ENCODE data around the gene DACH1. TPM values are rescaled to one million over a fixed set of nuclear protein-coding genes. Genes with fewer than 3 reads are reported as not detected.

DACH1 gene
- total RNA-seq, 4 donors from 2014 or later: 1.5 to 17.3 (median 3.3) TPM

DNA sequence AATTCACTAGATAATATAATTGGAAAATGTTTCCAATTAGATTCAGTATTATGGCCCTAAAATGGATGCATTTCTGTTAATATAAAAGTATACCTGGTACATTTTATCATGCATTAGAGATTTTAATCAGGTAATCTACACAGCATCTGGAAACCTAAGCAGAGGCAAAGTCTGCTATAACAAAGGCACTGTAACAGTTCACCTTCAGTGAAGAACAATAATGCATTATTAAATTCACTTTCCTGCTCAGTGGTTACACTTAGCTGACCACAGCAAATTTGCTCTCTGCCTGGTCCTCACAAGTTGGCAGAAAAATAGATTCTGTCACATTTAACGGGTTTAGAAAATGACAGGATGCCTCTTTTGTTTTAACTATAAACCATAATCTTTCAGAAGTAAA, 326.9 kb downstream of the DACH1 start:
- in situ Hi-C loops (cut with MboI; ENCODE audit: low pct_ligation_motif_present in 1 of 4, low pct_unique_long_range_greater_than_20kb in 1 of 4, low sequenced_read_pairs in 3 of 4): no loop called here

GRCh38 chr13:71536201-71536600, 330.8 kb downstream of the DACH1 start:
- Histone ChIP-seq H3K4me1 (no peaks in the 10 kb centered on the region), H3K27ac (no peak overlapping the region), H3K4me3 (no peak overlapping the region), H3K36me3 (no peaks in the 10 kb centered on the region), H3K9me3 (no peaks in the 10 kb centered on the region), H3K27me3 (no peaks in the 10 kb centered on the region)
- WGBS, 2 donors (ENCODE audit: low coverage in 1 of 2): 85 to 100% methylated on average over 2 of the region's 2 CpGs
- in situ Hi-C loops (cut with MboI; ENCODE audit: low pct_ligation_motif_present in 1 of 4, low pct_unique_long_range_greater_than_20kb in 1 of 4, low sequenced_read_pairs in 3 of 4): no loop called here
- TF ChIP-seq, protein P1, sequence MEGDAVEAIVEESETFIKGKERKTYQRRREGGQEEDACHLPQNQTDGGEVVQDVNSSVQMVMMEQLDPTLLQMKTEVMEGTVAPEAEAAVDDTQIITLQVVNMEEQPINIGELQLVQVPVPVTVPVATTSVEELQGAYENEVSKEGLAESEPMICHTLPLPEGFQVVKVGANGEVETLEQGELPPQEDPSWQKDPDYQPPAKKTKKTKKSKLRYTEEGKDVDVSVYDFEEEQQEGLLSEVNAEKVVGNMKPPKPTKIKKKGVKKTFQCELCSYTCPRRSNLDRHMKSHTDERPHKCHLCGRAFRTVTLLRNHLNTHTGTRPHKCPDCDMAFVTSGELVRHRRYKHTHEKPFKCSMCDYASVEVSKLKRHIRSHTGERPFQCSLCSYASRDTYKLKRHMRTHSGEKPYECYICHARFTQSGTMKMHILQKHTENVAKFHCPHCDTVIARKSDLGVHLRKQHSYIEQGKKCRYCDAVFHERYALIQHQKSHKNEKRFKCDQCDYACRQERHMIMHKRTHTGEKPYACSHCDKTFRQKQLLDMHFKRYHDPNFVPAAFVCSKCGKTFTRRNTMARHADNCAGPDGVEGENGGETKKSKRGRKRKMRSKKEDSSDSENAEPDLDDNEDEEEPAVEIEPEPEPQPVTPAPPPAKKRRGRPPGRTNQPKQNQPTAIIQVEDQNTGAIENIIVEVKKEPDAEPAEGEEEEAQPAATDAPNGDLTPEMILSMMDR (IDR thresholded peaks at IDR 0.05): no peak
- TF ChIP-seq POLR2A (IDR thresholded peaks at IDR 0.05) (no peak), POLR2AphosphoS5 (IDR thresholded peaks at IDR 0.05) (no peak), EP300 (IDR thresholded peaks at IDR 0.05; ENCODE audit: low read depth) (no peak)
- intact Hi-C loops (cut with DNase I; ENCODE audit: low total_unique reads): no loop called here
- DNase-seq: no peak

More for the DNA sequence above, 326.9 kb downstream of the DACH1 start:
- no peak overlapping the region for H3K4me3 ChIP-seq
- no peaks in the 10 kb centered on the region for H3K27me3 ChIP-seq
- no peak overlapping the region for H3K27ac ChIP-seq
- no peak for DNase-seq
- 80 to 82% methylated on average over 1 of the region's 1 CpG for WGBS, 2 donors (ENCODE audit: low coverage in 1 of 2)
- no peaks in the 10 kb centered on the region for H3K9me3 ChIP-seq
- no peaks in the 10 kb centered on the region for H3K4me1 ChIP-seq
- intact Hi-C loops (cut with DNase I; ENCODE audit: low total_unique reads): no loop called here
- TF ChIP-seq EP300 (IDR thresholded peaks at IDR 0.05; ENCODE audit: low read depth): no peak
- TF ChIP-seq POLR2AphosphoS5 (IDR thresholded peaks at IDR 0.05): no peak
- TF ChIP-seq, protein P1 (IDR thresholded peaks at IDR 0.05): no peak
- TF ChIP-seq POLR2A (IDR thresholded peaks at IDR 0.05): no peak
- H3K36me3 ChIP-seq: no peaks in the 10 kb centered on the region

GRCh38 chr13:71524613-71525304, 342.2 kb downstream of the DACH1 start:
- no peaks in the 10 kb centered on the region for H3K27me3 ChIP-seq
- in situ Hi-C loops (cut with MboI; ENCODE audit: low pct_ligation_motif_present in 1 of 4, low pct_unique_long_range_greater_than_20kb in 1 of 4, low sequenced_read_pairs in 3 of 4): no loop called here
- WGBS, 2 donors (ENCODE audit: low coverage in 1 of 2): 73 to 81% methylated on average over 16 of the region's 16 CpGs

DNA sequence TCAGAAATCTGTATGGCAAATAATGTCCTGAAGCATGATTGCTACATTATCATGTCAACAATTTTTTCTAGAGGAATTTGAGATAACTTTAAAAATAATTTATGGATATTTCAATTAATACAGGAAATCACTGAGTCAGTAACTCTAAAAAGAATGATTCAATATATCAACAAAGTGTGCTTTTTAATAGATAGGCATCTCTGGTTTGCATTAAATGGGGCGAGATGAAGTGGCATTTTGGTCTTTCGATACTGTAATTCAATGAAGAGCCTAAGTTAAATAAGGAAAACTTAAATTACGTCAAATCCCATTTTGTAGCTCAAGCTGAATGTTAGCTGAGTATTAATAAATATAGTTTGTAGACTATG, 342.8 kb downstream of the DACH1 start:
- intact Hi-C loops (cut with DNase I; ENCODE audit: low total_unique reads): no loop called here
- no peak for DNase-seq
- WGBS, 2 donors (ENCODE audit: low coverage in 1 of 2): 77 to 86% methylated on average over 3 of the region's 3 CpGs

More at GRCh38 chr13:71524613-71525304, 342.2 kb downstream of the DACH1 start:
- H3K4me1 ChIP-seq: no peaks in the 10 kb centered on the region
- intact Hi-C loops (cut with DNase I; ENCODE audit: low total_unique reads): no loop called here
- no peak for TF ChIP-seq EP300 (IDR thresholded peaks at IDR 0.05; ENCODE audit: low read depth)
- TF ChIP-seq POLR2A (IDR thresholded peaks at IDR 0.05): no peak
- TF ChIP-seq POLR2AphosphoS5 (IDR thresholded peaks at IDR 0.05): no peak
- DNase-seq: no peak
- H3K27ac ChIP-seq: no peak overlapping the region
- no peaks in the 10 kb centered on the region for H3K36me3 ChIP-seq
- no peaks in the 10 kb centered on the region for H3K9me3 ChIP-seq
- no peak overlapping the region for H3K4me3 ChIP-seq

More for the DNA sequence above, 342.8 kb downstream of the DACH1 start:
- no peak overlapping the region for H3K4me3 ChIP-seq
- H3K4me1 ChIP-seq: no peaks in the 10 kb centered on the region
- H3K36me3 ChIP-seq: no peaks in the 10 kb centered on the region
- no peak for TF ChIP-seq EP300 (IDR thresholded peaks at IDR 0.05; ENCODE audit: low read depth)
- TF ChIP-seq, protein P1 (IDR thresholded peaks at IDR 0.05): no peak
- TF ChIP-seq POLR2AphosphoS5 (IDR thresholded peaks at IDR 0.05): no peak
- no peak for TF ChIP-seq POLR2A (IDR thresholded peaks at IDR 0.05)
- H3K27me3 ChIP-seq: no peaks in the 10 kb centered on the region
- in situ Hi-C loops (cut with MboI; ENCODE audit: low pct_ligation_motif_present in 1 of 4, low pct_unique_long_range_greater_than_20kb in 1 of 4, low sequenced_read_pairs in 3 of 4): no loop called here
- no peaks in the 10 kb centered on the region for H3K9me3 ChIP-seq
- H3K27ac ChIP-seq: no peak overlapping the region
